Measurements from ENCODE around the gene MMP13.

DNA sequence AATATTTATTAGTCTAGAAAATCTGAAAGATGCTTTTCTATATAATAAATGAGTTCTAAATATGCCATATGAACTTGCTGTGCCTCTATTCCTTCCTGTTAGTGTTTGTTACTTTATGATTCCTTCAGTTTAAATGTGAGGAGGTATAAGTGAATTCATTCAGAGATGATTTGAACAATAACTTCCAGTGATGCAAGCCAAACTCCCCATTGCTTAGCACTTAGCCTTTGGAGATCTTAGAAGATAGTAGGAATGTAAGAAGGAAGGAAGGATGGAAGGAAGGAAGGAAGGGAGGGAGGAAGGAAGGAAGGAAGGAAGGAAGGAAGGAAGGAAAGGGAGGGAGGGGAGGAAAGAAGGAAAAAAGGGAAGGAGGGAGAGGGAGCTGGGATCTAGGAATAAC is 25.1 kb downstream of the MMP13 start:
- TF ChIP-seq, protein P1, sequence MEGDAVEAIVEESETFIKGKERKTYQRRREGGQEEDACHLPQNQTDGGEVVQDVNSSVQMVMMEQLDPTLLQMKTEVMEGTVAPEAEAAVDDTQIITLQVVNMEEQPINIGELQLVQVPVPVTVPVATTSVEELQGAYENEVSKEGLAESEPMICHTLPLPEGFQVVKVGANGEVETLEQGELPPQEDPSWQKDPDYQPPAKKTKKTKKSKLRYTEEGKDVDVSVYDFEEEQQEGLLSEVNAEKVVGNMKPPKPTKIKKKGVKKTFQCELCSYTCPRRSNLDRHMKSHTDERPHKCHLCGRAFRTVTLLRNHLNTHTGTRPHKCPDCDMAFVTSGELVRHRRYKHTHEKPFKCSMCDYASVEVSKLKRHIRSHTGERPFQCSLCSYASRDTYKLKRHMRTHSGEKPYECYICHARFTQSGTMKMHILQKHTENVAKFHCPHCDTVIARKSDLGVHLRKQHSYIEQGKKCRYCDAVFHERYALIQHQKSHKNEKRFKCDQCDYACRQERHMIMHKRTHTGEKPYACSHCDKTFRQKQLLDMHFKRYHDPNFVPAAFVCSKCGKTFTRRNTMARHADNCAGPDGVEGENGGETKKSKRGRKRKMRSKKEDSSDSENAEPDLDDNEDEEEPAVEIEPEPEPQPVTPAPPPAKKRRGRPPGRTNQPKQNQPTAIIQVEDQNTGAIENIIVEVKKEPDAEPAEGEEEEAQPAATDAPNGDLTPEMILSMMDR (conservative IDR thresholded peaks at IDR 0.05; ENCODE audit: low read depth, low read length) = no peak
- TF ChIP-seq SMC3 (IDR thresholded peaks at IDR 0.05; ENCODE audit: low read depth, low read length) (no peak), MXI1 (IDR thresholded peaks at IDR 0.05; ENCODE audit: borderline replicate concordance, low read depth, low read length) (no peak)
